ENCODE results near the gene COL8A2. TPM values are rescaled to one million over a fixed set of nuclear protein-coding genes. Genes with fewer than 3 reads are reported as not detected.

The COL8A2 gene
- total RNA-seq, 4 donors from 2014 or later: 43.3 to 57.8 (median 50.6) TPM

- Histone ChIP-seq H3K9me3 (no peaks in the 10 kb centered on the region), H3K27ac (no peak overlapping the region), H3K27me3 (no peaks in the 10 kb centered on the region), H3K36me3 (no peaks in the 10 kb centered on the region), H3K4me3 (no peak overlapping the region), H3K4me1 (peaks cover 0 to 19% (median 9%) of the 10 kb centered on the region in 3 donors)
- WGBS, 2 donors (ENCODE audit: low coverage in 1 of 2): 60% methylated on average over 4 of the region's 4 CpGs; no CpG with 5 or more reads in 1 of the 2 donors
- ATAC-seq: no peak
- TF ChIP-seq EP300 (IDR thresholded peaks at IDR 0.05) (no peak), CTCF (IDR thresholded peaks at IDR 0.05) (no peak), POLR2A (IDR thresholded peaks at IDR 0.05) (no peak), POLR2AphosphoS5 (IDR thresholded peaks at IDR 0.05) (no peak)
Observed at GRCh38 chr1:36111151-36111550, 13.9 kb downstream of the COL8A2 start.

GRCh38 chr1:36109041-36109679 lies 15.9 kb downstream of the COL8A2 start:
- no peaks in the 10 kb centered on the region for H3K27me3 ChIP-seq
- H3K36me3 ChIP-seq: no peaks in the 10 kb centered on the region
- WGBS, 2 donors (ENCODE audit: low coverage in 1 of 2): 75% methylated on average over 2 of the region's 11 CpGs; no CpG with 5 or more reads in 1 of the 2 donors
- H3K27ac ChIP-seq: no peak overlapping the region
- no peaks in the 10 kb centered on the region for H3K4me1 ChIP-seq
- no peak for TF ChIP-seq POLR2AphosphoS5 (IDR thresholded peaks at IDR 0.05)
- no peak for TF ChIP-seq POLR2A (IDR thresholded peaks at IDR 0.05)
- no peak for TF ChIP-seq EP300 (IDR thresholded peaks at IDR 0.05)
- TF ChIP-seq CTCF (IDR thresholded peaks at IDR 0.05): no peak
- no peak overlapping the region for H3K4me3 ChIP-seq
- no peak for ATAC-seq
- H3K9me3 ChIP-seq: no peaks in the 10 kb centered on the region

GRCh38 chr1:36108314-36108713 lies 16.7 kb downstream of the COL8A2 start:
- no peak overlapping the region for H3K27ac ChIP-seq
- H3K36me3 ChIP-seq: no peaks in the 10 kb centered on the region
- ATAC-seq: no peak
- no peaks in the 10 kb centered on the region for H3K27me3 ChIP-seq
- H3K4me1 ChIP-seq: no peaks in the 10 kb centered on the region
- TF ChIP-seq EP300 (IDR thresholded peaks at IDR 0.05) (no peak), POLR2A (IDR thresholded peaks at IDR 0.05) (no peak), POLR2AphosphoS5 (IDR thresholded peaks at IDR 0.05) (no peak), CTCF (IDR thresholded peaks at IDR 0.05) (no peak)
- H3K9me3 ChIP-seq: no peaks in the 10 kb centered on the region
- H3K4me3 ChIP-seq: no peak overlapping the region
- WGBS, 2 donors (ENCODE audit: low coverage in 1 of 2): 70 to 76% methylated on average over 2 to 3 of the region's 14 CpGs

GRCh38 chr1:36107394-36107793 lies 17.6 kb downstream of the COL8A2 start:
- no peak overlapping the region for H3K27ac ChIP-seq
- TF ChIP-seq EP300 (IDR thresholded peaks at IDR 0.05) (no peak), POLR2AphosphoS5 (IDR thresholded peaks at IDR 0.05) (no peak), CTCF (IDR thresholded peaks at IDR 0.05) (no peak), POLR2A (IDR thresholded peaks at IDR 0.05) (no peak)

GRCh38 chr1:36106269-36106668 lies 18.8 kb downstream of the COL8A2 start:
- ATAC-seq: no peak
- Histone ChIP-seq H3K36me3 (no peaks in the 10 kb centered on the region), H3K4me1 (no peaks in the 10 kb centered on the region), H3K9me3 (no peaks in the 10 kb centered on the region), H3K27ac (no peak overlapping the region), H3K27me3 (no peaks in the 10 kb centered on the region), H3K4me3 (no peak overlapping the region)
- 23 to 47% methylated on average over 2 to 3 of the region's 5 CpGs for whole genome bisulfite sequencing, 2 donors (ENCODE audit: low coverage in 1 of 2)
- TF ChIP-seq POLR2AphosphoS5 (IDR thresholded peaks at IDR 0.05) (no peak), CTCF (IDR thresholded peaks at IDR 0.05) (no peak), POLR2A (IDR thresholded peaks at IDR 0.05) (no peak), EP300 (IDR thresholded peaks at IDR 0.05) (no peak)

More at GRCh38 chr1:36107394-36107793, 17.6 kb downstream of the COL8A2 start:
- H3K36me3 ChIP-seq: no peaks in the 10 kb centered on the region
- no peaks in the 10 kb centered on the region for H3K27me3 ChIP-seq
- no peaks in the 10 kb centered on the region for H3K4me1 ChIP-seq
- no peak for ATAC-seq
- no peaks in the 10 kb centered on the region for H3K9me3 ChIP-seq
- H3K4me3 ChIP-seq: no peak overlapping the region
- WGBS, 2 donors (ENCODE audit: low coverage in 1 of 2): 60 to 93% methylated on average over 1 to 3 of the region's 9 CpGs
